HepG2 (cell line): Measurements from ENCODE around the gene PCGF2. TPM values are rescaled to one million over a fixed set of nuclear protein-coding genes. Genes with fewer than 3 reads are reported as not detected.
A peak's percentile ranks its signal among the peaks of the same experiment; 100 is the strongest.

Experiments
- EED ChIP-seq: sonication (generic); formaldehyde crosslinking; IDR thresholded peaks from 2 replicates; pipeline ENCODE4 v1.5.0; 2020; ENCODE audit warnings: mild to moderate bottlenecking, missing genetic modification reagents
- FOXP1 ChIP-seq, 2 experiments: fragments of 450-650 bp in 1 of 2; IDR thresholded peaks; 2 replicates each; pipeline ENCODE4 v1.6.1; 2017 to 2018; ENCODE audit warnings: antibody characterized with exemption in 1 of 2
- GATAD1 ChIP-seq: IDR thresholded peaks from 2 replicates; pipeline ENCODE4 v1.6.1; 2016; ENCODE audit warnings: missing genetic modification reagents, missing compliant biosample characterization
- HNRNPL ChIP-seq: fragments of 200-400 bp; formaldehyde crosslinking; IDR thresholded peaks from 2 replicates; pipeline ENCODE4 v1.6.1; 2017; ENCODE audit warnings: mild to moderate bottlenecking, low read depth, low read length
- IRF2 ChIP-seq: IDR thresholded peaks from 2 replicates; pipeline ENCODE4 v1.6.1; 2018; ENCODE audit warnings: missing genetic modification reagents, missing compliant biosample characterization
- XRCC5 ChIP-seq: fragments of 200-400 bp; formaldehyde crosslinking; optimal IDR thresholded peaks from 2 replicates; pipeline ENCODE3; 2017; ENCODE audit warnings: mild to moderate bottlenecking, low read length
- ZNF30 ChIP-seq: sonication (generic); formaldehyde crosslinking; IDR thresholded peaks from 2 replicates; pipeline ENCODE4 v1.5.0; 2020; ENCODE audit warnings: mild to moderate bottlenecking, missing genetic modification reagents
- polyA plus RNA-seq, 8 experiments: library from polyadenylated mRNA; depleted of rRNA in 3 of 8; stranded (reverse) in 7 of 8; unstranded in 1 of 8; fragments of >200 nt; fragmentation: Illumina TruSeq in 4 of 8; extraction: Trizol in 4 of 8; gene quantifications; 2 replicates each; pipeline versions ENCODE4 v1.2.1 to v1.2.3, GENCODE V29; 2011 to 2016; ENCODE audit warnings: low read depth in 4 of 8, missing spikeins in 1 of 8, mixed read lengths in 1 of 8; ENCODE audit not compliant: insufficient read depth in 1 of 8
- total RNA-seq, 5 experiments: library from RNA; depleted of rRNA; stranded (reverse); fragments of >200 nt; fragmentation: Illumina TruSeq; extraction: Trizol; gene quantifications; 2 replicates each; pipeline ENCODE4 v1.2.3, GENCODE V29; 2016; ENCODE audit warnings: low read depth in 1 of 5
- TF ChIP-seq, protein P1 (sequence below): sonication (generic); formaldehyde crosslinking; IDR thresholded peaks from 2 replicates; pipeline ENCODE4 v1.5.0; 2020; ENCODE audit warnings: mild to moderate bottlenecking, missing genetic modification reagents, borderline replicate concordance
- TF ChIP-seq, protein P2 (sequence below): sonication (generic); formaldehyde crosslinking; IDR thresholded peaks from 2 replicates; pipeline ENCODE4 v1.5.1; 2020; ENCODE audit warnings: missing genetic modification reagents, mild to moderate bottlenecking, borderline replicate concordance
- TF ChIP-seq, protein P3 (sequence below): sonication (generic); formaldehyde crosslinking; IDR thresholded peaks from 2 replicates; pipeline ENCODE4 v1.4.0; 2020; ENCODE audit warnings: mild to moderate bottlenecking, missing genetic modification reagents
- TF ChIP-seq, protein P4 (sequence below): sonication (generic); formaldehyde crosslinking; IDR thresholded peaks from 2 replicates; pipeline ENCODE4 v1.9.0; 2021; ENCODE audit warnings: missing genetic modification reagents, borderline replicate concordance
- TF ChIP-seq, protein P5 (sequence below): sonication (generic); formaldehyde crosslinking; IDR thresholded peaks from 2 replicates; pipeline ENCODE4 v1.5.0; 2020; ENCODE audit warnings: mild to moderate bottlenecking, missing genetic modification reagents

Gene PCGF2
- total and polyA plus RNA-seq, 2 of the 13 experiments (the other 11 are each of a cell fraction or from before 2014, with no cell fraction given), result 11.6 to 29.4 TPM

DNA sequence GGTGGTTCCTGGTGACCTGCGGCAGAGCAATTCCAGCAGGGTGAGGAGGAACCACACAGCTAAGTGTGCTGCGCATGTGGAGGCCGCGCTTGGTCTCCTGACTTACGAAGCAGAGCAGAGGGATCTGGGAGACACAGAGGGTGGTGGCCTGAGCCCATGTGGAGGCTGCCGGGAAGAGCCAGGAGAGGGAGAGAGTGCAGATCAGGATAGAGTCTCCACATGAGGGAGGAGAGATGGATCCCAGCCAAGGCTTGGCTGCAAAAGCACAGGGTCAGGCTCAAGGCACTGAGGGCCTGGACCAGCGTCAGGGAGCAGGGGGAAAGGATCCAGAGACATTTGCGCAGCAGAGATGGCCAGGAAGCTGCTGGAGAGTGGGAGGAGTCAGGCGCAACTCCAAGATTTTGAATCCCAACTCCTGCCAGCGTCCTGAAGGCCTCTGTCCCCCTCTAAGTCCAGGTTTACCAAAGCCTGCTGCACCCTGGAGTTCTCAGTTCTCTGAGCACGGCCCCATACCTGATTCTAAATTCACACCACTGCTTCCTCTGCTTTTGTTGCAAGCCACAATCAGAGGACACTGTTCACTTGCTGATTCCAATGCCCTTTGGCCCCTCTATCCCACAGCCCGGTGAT, 54.3 kb downstream of the PCGF2 start (continued):
- TF ChIP-seq, protein P1, sequence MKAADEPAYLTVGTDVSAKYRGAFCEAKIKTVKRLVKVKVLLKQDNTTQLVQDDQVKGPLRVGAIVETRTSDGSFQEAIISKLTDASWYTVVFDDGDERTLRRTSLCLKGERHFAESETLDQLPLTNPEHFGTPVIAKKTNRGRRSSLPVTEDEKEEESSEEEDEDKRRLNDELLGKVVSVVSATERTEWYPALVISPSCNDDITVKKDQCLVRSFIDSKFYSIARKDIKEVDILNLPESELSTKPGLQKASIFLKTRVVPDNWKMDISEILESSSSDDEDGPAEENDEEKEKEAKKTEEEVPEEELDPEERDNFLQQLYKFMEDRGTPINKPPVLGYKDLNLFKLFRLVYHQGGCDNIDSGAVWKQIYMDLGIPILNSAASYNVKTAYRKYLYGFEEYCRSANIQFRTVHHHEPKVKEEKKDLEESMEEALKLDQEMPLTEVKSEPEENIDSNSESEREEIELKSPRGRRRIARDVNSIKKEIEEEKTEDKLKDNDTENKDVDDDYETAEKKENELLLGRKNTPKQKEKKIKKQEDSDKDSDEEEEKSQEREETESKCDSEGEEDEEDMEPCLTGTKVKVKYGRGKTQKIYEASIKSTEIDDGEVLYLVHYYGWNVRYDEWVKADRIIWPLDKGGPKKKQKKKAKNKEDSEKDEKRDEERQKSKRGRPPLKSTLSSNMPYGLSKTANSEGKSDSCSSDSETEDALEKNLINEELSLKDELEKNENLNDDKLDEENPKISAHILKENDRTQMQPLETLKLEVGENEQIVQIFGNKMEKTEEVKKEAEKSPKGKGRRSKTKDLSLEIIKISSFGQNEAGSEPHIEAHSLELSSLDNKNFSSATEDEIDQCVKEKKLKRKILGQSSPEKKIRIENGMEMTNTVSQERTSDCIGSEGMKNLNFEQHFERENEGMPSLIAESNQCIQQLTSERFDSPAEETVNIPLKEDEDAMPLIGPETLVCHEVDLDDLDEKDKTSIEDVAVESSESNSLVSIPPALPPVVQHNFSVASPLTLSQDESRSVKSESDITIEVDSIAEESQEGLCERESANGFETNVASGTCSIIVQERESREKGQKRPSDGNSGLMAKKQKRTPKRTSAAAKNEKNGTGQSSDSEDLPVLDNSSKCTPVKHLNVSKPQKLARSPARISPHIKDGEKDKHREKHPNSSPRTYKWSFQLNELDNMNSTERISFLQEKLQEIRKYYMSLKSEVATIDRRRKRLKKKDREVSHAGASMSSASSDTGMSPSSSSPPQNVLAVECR (CRISPR knock-in tag), result peak; percentile 55
- TF ChIP-seq GATAD1 (CRISPR knock-in tag) (peak; percentile 17; the same call in 1 of the 2 replicates), XRCC5 (no peak), ZNF30 (no peak), EED (CRISPR knock-in tag) (peak; percentile 47; the same call in 1 of the 2 replicates), HNRNPL (no peak), FOXP1 (IDR thresholded peaks at IDR 0.05) (no peak), FOXP1 (CRISPR knock-in tag; IDR thresholded peaks at IDR 0.05) (no peak), IRF2 (no peak)
- TF ChIP-seq, protein P2, sequence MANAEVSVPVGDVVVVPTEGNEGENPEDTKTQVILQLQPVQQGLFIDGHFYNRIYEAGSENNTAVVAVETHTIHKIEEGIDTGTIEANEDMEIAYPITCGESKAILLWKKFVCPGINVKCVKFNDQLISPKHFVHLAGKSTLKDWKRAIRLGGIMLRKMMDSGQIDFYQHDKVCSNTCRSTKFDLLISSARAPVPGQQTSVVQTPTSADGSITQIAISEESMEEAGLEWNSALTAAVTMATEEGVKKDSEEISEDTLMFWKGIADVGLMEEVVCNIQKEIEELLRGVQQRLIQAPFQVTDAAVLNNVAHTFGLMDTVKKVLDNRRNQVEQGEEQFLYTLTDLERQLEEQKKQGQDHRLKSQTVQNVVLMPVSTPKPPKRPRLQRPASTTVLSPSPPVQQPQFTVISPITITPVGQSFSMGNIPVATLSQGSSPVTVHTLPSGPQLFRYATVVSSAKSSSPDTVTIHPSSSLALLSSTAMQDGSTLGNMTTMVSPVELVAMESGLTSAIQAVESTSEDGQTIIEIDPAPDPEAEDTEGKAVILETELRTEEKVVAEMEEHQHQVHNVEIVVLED (CRISPR knock-in tag), result no peak
- TF ChIP-seq, protein P3, sequence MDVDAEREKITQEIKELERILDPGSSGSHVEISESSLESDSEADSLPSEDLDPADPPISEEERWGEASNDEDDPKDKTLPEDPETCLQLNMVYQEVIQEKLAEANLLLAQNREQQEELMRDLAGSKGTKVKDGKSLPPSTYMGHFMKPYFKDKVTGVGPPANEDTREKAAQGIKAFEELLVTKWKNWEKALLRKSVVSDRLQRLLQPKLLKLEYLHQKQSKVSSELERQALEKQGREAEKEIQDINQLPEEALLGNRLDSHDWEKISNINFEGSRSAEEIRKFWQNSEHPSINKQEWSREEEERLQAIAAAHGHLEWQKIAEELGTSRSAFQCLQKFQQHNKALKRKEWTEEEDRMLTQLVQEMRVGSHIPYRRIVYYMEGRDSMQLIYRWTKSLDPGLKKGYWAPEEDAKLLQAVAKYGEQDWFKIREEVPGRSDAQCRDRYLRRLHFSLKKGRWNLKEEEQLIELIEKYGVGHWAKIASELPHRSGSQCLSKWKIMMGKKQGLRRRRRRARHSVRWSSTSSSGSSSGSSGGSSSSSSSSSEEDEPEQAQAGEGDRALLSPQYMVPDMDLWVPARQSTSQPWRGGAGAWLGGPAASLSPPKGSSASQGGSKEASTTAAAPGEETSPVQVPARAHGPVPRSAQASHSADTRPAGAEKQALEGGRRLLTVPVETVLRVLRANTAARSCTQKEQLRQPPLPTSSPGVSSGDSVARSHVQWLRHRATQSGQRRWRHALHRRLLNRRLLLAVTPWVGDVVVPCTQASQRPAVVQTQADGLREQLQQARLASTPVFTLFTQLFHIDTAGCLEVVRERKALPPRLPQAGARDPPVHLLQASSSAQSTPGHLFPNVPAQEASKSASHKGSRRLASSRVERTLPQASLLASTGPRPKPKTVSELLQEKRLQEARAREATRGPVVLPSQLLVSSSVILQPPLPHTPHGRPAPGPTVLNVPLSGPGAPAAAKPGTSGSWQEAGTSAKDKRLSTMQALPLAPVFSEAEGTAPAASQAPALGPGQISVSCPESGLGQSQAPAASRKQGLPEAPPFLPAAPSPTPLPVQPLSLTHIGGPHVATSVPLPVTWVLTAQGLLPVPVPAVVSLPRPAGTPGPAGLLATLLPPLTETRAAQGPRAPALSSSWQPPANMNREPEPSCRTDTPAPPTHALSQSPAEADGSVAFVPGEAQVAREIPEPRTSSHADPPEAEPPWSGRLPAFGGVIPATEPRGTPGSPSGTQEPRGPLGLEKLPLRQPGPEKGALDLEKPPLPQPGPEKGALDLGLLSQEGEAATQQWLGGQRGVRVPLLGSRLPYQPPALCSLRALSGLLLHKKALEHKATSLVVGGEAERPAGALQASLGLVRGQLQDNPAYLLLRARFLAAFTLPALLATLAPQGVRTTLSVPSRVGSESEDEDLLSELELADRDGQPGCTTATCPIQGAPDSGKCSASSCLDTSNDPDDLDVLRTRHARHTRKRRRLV (CRISPR knock-in tag), result no peak
- TF ChIP-seq, protein P4, sequence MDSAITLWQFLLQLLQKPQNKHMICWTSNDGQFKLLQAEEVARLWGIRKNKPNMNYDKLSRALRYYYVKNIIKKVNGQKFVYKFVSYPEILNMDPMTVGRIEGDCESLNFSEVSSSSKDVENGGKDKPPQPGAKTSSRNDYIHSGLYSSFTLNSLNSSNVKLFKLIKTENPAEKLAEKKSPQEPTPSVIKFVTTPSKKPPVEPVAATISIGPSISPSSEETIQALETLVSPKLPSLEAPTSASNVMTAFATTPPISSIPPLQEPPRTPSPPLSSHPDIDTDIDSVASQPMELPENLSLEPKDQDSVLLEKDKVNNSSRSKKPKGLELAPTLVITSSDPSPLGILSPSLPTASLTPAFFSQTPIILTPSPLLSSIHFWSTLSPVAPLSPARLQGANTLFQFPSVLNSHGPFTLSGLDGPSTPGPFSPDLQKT (CRISPR knock-in tag), result no peak
- TF ChIP-seq, protein P5, sequence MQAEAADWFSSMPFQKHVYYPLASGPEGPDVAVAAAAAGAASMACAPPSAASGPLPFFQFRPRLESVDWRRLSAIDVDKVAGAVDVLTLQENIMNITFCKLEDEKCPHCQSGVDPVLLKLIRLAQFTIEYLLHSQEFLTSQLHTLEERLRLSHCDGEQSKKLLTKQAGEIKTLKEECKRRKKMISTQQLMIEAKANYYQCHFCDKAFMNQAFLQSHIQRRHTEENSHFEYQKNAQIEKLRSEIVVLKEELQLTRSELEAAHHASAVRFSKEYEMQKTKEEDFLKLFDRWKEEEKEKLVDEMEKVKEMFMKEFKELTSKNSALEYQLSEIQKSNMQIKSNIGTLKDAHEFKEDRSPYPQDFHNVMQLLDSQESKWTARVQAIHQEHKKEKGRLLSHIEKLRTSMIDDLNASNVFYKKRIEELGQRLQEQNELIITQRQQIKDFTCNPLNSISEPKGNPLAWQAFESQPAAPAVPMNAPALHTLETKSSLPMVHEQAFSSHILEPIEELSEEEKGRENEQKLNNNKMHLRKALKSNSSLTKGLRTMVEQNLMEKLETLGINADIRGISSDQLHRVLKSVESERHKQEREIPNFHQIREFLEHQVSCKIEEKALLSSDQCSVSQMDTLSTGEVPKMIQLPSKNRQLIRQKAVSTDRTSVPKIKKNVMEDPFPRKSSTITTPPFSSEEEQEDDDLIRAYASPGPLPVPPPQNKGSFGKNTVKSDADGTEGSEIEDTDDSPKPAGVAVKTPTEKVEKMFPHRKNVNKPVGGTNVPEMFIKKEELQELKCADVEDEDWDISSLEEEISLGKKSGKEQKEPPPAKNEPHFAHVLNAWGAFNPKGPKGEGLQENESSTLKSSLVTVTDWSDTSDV (CRISPR knock-in tag), result peak; percentile 54; the same call in 1 of the 2 replicates
